Esophagus squamous epithelium (tissue), 4 donors: ENCODE results near the gene DBR1.

ENCODE experiments used
- CTCF ChIP-seq, 6 experiments: fragments of 450-650 bp in 4 of 6; fragments of 200-600 bp in 2 of 6; sonication (generic) in 2 of 6; IDR thresholded peaks; one replicate each; pipeline ENCODE4 v1.5.1; 2016 to 2019; ENCODE audit warnings: antibody characterized with exemption in 6 of 6, mild to moderate bottlenecking in 4 of 6, moderate library complexity in 4 of 6
- POLR2A ChIP-seq, 4 donors: fragments of 450-650 bp; IDR thresholded peaks; one replicate each; pipeline ENCODE4 v1.6.1; 2017; ENCODE audit warnings: antibody characterized with exemption in 4 of 4, mild to moderate bottlenecking in 4 of 4, moderate library complexity in 3 of 4

DNA sequence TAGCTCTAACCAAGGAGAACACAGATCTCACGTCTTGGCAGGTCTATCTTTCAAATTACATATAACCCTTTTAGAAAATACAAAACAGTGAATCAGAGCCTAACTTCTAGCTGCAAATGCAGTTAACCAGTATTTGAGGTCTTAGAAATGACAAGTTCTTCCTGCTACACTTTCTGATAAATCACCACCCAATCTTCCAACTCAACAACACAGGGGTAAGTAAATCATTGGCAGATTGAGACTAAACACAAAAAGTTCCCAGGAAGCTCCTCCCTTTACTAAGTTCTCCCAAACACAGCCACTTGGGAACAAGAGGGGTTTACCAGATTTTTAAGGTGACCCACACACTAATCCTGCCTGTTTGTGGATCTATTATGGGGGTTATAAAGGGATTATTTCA is 42.5 kb downstream of the DBR1 start, which contains the start of gene A4GNT:
- no peak for TF ChIP-seq POLR2A (IDR thresholded peaks at IDR 0.05)
- TF ChIP-seq CTCF (IDR thresholded peaks at IDR 0.05), result no peak
